HG03432 (cell line): ENCODE measurements around the gene ASB17.
"Not testable (repeated sequence)": the region's sequence is repeated elsewhere in the genome, so short reads cannot be mapped to it uniquely, and the experiment has no call there.

Experiments used
- ATAC-seq: cut with Tn5 transposase; IDR thresholded peaks from one replicate; pipeline ENCODE4 v1.9.1; 2021; ENCODE audit warnings: mild to moderate bottlenecking, moderate library complexity; ENCODE audit not compliant: unreplicated experiment

Gene ASB17, protein sequence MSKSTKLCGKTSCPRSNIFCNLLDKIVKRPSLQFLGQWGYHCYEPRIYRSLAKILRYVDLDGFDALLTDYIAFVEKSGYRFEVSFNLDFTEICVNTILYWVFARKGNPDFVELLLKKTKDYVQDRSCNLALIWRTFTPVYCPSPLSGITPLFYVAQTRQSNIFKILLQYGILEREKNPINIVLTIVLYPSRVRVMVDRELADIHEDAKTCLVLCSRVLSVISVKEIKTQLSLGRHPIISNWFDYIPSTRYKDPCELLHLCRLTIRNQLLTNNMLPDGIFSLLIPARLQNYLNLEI

DNA sequence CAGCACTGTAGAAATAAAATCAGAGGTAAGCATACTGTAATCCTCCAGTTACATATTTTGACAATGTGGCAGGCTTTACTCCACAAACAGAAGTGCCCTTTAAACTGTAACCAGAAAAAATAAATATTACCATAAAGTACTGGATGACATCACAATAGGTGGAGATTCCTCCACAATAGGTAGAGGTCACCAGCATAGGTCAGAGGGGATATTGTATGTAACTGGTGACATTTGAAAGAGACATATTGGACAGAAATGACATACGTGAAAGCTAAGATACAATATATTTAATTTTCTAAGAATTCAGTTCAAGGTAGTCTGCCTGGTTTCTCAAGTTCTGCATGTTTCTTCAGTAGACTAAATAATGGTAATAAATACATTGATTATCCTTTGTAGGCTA is at the start of gene ASB17:
Gene ASB17, minus strand, starts transcription at position 101 of the 400 bp plus-strand sequence. CDS start 113 bp downstream, outside the sequence.
- no peak for ATAC-seq

DNA sequence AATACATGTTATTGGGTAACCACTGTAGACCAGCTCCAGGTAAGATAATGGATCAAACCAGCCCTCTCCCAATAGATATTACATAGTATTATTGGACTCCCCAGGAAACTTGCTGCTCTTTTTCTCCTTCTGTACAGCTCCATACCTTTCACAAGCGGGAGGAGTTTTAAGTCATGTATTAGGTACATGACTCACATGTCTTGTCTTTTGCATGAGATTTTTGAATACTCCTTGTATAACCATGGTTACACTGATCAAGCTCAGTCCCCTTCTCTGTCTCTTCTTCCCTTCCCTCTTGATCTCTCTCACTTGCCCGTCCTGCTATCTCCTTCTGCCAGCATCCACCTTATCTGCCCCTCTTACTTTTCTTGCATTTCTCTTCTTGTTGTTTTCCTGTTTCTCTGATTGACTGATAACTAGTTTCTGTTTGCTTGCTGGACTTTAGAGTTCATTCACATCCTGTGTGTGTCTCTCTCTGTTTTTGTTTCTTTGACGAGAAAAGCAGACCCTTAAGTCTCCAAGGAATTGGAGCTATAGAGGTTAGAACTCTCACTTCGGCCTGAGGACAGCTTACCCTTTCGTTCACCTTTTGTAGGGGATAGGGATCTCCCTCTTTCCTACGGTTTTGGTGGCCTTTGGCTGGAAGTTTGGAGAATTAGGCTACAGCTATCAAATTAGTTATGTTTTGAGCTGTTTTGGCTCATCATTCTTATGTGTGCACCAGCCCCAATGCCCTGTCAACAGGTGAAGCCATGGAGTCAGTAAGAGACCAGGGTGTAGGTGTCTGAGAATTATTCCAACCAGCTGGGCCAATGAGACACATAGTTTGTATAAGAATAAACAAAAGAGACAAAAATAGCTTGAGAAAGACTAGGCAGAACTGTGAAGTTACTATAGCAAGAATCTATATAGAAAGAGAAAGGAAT is 49.0 kb upstream of the ASB17 start:
- peak; percentile 57 for ATAC-seq

DNA sequence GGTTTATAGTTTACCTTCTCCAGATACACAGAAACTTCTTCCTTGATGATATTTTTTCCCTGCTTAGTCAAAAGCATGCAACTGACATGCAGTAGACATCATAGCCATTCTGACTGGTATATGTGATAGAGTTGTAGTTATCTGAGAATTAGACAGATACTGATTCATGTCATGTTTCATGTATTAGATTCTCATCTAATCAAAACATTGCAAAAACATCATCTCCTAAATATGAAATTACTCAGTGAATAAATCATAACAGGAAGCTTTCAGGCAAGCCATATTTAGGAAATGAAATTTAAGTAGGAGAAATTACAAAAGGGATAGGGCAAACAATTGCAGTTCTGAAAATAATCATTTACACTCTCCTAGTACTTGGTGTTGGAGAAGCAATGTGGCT is 38.4 kb upstream of the ASB17 start:
- ATAC-seq = no peak

DNA sequence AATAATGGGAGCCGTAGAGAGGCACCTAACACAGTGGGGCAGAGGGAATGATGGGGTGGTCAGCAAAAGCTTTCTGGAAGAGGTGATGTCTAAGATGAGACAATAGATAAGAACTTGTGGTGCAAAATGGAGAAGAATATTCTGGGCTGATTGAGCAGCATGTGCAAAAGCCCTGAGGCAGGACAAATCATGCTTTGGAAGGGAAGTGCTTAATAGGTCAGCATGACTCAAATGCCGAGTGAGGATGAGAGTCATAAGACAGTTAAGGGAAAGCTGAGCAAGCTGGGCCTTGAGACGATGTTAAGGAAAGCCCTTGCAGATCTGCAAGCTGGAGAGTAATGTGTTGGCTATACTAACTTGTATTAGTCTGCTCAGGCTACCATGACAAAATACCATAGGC is 37.3 kb upstream of the ASB17 start:
- ATAC-seq = no peak

DNA sequence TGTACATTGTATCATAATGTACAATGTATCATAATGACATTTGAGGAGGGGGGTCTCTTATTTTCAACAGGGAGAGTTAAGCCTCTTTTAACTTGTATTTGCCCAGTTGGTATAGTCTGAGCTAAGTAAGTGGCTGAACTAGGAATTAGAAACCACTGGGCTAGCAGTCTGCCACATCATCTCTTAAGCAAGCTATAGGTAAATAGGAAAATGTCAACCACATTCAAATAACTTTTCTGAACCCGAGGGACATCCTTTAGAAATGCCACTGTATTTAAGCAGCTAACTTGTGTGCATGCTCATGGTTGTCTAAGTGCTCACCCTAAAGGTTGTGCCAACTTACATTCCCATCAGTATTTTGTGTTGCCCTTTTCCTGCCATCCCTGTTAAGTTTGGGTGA is 35.5 kb upstream of the ASB17 start:
- no peak for ATAC-seq

DNA sequence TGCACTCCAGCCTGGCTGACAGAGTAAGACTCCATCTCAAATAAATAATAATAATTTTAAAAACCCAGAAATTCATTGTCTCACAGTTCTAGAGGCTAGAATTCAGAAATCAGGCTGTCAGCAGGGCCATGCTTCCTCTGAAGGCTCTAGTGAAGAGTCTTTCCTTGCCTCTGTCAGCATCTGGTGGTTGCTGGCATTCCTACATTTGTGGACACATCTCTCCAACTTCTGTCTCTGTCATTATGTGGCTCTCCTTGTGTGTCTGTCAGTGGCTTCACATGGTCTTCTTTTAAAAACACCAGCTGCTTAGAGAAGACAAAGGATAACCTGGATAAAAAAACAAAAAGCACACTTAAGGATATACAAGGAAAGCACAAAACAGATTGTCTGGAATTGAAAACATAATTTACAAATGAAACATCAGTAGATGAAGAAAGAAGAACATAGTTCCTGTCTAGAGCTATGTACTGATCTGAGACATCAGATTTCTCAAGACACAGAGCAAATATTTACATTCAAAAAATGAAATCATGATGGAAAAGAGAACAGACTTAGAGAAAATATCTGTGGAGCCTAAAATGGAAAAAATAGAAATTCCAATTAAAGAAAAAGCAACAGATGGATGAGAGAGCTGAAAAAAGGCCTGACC is 32.7 kb upstream of the ASB17 start:
- no peak for ATAC-seq

DNA sequence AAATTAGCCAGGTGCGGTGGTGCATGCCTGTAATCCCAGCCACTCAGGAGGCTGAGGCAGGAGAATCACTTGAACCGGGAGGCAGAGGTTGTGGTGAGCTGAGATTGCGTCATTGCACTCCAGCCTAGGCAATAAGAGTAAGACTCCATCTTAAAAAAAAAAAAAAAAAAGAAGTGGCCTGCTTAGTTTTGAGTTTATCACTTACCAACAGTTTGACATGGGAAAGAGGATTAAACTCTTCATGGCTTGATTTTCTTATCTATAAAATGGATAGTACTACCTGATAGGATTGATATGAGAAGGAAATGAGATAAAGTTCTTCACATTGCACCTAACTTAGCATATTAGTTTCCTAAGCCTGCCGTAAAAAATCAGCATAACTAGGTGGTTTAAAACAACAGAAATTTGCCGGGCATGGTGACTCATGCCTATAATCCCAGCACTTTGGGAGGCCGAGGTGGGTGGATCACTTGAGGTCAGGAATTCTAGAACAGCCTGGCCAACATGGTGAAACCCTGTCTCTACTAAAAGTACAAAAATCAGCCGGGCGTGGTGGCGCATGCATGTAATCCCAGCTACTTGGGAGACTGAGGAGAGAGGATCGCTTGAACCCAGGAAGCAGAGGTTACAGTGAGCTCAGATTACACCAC is 32.0 kb upstream of the ASB17 start:
- not testable (repeated sequence) for ATAC-seq

DNA sequence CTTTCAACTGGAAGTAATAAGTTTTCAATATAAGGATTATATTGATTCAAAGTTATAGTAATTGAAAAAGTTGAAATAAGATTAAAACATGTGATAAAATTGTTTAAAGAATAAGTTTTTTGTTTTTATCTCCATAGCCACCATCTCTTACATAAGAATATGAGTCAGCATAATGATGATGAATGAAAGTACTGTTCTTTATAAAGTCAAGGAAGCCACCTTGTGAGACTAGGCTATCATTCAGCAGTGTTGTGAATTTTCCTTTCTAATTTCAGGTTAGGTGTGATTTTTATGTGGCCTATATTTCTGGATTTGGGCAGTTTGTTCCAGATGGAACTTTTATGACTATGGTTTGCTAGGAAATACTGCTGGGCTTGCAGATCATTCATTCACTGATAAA is 22.4 kb upstream of the ASB17 start:
- no peak for ATAC-seq

DNA sequence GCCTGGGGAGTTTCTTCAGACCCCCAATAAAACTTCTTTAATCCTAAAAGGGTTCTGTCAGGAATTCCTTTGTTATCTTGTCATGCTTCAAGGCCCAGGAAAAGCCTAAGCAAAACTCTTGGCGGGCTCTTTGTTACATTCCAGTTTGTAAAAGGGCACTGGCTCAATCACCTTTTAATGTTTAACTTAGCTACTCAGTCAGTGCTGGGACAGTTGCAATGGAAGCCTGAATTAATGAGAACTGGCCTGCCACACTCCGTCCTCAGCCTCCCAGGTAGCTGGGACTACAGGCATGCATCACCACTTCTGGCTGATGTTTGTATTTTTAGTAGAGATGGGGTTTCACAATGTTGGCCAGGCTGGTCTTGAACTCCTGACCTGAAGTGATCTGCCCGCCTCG is 21.3 kb upstream of the ASB17 start:
- no peak for ATAC-seq

DNA sequence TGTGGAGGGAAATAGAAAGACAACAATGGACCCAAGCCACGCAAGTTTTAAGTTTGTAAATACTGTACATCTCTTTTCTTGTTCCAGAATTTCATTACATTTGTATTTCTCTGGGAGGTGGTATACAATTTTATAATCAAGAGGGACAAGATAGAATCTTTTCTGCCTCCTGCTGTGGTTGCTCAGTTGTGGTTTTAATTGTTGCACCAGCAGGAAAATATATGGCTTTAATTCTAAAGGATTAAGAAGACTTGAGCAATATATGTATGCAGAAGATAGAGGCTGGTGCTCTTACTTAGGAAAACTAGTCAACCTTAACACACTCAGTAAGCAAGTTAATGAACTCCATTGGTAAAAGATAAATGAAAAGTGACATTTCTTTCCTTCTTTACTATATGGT is 19.8 kb upstream of the ASB17 start:
- ATAC-seq = no peak

DNA sequence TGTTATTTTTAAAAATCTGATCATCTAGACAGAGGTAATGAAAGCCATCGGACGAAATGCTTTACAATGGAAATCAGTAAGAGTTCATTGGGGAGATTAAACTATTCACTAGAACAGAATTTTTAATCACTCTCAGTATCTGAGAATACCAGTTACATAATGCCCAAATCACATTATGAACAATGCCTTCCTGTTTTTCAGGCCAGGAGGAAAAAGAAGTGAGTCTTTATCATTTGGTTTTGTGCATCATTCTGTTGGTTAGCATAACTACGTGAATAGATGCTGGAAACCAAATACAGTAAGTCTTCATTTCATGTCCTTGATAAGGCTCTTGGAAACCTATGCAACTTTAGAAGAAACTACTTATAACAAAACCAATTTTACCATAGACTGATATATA is 18.0 kb upstream of the ASB17 start:
- no peak for ATAC-seq

DNA sequence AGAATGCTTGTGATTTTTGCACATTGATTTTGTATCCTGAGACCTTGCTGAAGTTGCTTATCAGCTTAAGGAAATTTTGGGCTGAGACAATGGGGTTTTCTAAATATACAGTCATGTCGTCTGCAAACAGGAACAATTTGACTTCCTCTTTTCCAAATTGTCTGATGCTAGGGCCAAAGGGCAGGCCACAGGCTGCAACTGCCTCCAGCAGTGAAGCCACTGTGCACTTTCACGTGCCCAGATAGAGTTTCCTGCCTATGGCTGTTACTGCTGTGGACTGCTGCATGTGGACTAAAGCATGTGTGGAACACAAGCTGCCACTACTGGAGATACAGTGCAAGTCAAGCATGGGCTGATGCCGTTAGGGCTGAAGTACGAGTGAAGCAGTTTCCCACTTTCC is 10.8 kb upstream of the ASB17 start:
- peak; percentile 59 for ATAC-seq

DNA sequence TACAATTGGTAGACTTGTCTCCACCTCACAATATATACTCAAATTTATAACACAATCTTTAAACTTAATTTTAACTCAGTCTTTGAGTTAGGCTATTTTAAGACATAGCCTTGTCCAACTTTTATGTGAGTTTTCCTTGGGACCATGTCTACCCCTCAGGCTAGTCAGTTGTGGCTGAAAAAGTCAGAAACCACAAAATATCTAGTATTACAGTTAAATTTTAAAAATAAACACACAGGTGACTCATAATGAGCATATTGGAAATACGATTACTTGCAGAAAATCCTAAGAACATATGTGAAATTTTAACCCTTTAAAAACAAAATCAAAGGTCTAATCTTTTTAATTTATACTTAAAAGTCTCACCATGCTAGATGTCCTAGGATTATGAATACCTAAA is 4.8 kb upstream of the ASB17 start:
- peak; percentile 77 for ATAC-seq

DNA sequence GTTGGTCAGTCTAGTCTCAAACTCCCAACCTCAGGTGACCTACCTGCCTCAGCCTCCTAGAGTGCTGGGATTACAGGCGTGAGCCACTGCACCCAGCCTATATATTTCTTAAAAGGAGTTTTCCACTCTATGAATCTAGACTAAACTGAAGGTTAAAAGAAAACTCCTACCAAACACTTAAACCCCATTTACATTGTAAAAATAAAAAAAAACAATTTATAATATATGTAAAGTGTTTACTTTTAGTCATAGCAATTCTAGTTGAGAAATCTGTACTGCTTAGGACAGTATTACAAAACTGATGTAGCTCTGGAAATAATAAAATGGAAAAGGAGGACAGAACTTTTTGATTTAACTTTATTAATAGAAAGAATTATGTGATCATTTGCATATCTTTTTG is 9.5 kb downstream of the ASB17 start:
- ATAC-seq = no peak

DNA sequence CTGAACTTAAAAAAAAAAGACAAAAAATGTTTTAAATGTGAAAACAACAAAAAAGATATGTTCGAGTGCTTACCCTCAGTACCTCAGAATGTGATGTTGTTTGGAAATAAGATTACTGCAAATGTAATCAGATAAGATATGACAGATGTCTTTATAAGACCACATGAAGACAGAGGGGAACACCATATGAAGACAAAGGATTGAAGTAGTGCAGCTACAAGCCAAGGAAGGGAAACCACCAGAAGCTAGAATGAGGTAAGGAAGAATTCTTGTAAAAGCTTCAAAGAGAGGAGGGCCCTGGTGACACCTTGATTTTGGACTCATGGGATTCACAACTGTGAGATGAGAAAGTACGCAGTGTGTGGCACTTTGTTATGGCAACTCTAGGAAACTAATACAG is 15.4 kb downstream of the ASB17 start:
- no peak for ATAC-seq

DNA sequence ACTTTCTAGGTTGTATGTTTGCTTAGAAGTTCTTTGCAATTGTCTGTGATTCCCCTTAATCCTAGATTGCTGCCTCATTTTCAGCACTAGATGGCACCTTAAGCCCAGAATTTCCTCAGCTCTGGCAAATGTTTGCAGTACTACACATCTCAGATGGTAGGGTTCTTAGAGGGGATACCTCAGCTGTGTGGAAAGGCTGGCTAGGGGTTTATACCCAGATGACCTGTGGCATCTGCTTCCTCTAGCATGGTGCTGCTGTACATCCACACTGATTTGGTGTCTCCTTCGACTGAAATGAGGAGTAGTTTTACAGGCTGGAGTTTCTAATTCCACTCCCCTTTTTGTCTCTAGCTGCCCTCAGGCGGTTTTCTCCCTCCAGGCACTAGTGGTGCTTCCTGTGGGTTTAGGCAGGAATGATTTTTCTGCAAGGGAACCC is 23.5 kb downstream of the ASB17 start:
- ATAC-seq = peak; percentile 84

DNA sequence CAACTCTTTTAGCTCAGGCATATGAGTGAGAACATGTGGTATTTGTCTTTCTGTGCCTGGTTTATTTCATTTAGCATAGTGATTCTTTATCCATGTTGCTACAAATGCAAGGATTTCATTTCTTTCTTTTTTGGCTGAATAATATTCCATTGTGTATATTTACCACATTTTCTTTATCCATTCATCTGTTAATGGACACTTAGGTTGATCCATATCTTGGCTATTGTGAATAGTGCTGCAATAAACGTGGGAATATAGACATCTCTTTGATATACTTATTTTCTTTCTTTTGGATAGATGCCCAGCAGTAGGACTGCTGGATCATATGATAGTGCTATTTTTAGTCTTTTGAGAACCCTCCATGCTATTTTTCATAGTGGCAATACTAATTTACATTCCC is 30.8 kb downstream of the ASB17 start:
- no peak for ATAC-seq

DNA sequence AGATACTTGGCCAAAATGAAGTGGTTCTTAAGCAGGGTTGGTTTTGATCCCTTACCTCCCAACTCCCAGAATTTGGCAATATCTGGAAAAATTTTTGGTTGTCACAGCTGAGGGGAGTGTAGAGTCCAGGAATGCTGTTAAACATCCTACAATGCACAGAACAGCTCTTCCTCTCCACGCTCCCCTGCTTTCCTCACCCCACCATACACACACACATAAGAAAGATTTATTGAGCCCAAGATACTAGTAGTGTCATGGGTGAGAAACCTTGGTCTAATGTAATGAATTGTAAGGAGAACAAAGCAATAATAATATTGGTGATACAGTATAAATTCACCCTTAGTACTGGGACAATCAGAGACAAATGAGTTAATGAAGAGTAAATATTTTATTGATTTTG is 47.8 kb downstream of the ASB17 start:
- no peak for ATAC-seq

DNA sequence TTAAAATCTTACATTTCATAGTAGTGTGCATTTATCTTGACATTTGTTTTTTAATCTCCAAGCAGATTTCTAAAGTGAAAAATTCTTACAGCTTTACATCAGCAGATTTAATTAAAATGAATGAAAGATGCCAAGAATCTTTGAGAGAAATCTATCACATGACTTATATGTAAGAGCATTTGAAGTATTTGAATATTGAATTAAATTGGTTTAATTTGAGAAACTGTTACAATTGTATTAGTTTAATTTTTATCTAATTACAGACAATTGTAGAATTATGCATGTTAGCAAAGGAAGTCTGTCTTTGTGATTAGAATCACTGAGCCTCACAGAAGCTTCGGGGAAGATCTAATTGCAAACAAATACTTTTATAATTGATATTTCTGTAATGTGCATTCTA is 52.2 kb downstream of the ASB17 start:
- no peak for ATAC-seq

DNA sequence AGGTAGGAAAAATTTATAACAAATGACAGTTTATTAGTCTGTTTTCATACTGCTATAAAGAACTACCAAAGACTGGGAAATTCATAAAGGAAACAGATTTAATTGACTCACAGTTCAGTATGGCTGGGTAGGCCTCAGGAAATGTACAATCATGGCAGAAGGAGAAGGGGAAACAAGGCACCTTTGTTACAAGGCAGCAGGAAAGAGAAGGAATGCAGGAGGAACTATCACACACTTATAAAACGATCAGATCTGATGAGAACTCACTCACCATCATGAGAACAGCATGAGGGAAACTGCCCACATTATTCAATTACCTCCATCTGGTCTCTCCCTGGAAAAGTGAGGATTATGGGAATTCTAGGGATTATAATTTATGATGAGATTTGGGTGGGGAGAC is 61.3 kb downstream of the ASB17 start:
- ATAC-seq = no peak
